ENCODE measurements around the gene ACBD3.

The ACBD3 gene

DNA sequence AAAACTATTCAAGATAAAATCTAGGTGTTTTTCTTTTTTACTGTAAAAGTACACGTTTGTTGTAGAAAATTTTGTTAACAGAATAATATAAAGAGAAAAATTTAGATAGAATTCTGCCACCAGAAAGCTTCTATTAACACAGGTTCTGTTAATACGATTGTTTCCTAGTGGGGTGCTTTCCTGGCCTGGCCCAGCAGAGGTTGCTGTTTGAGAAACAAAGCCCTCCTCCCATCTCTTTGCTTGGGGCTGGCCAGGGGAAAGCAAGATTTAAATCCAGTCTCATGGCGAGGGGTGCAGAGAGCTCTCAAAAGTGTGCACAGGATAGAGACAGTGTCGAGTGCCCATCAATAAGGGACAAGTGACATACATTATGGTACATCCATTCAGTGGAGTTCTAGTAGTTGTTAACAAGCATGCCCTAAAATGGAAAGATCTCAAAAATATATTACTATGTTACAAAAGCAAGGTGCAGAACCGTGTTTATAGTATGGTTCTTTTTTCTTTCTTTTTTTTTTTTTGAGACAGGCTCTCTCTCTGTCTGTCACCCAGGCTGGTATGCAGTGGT is 14.6 kb upstream of the ACBD3 start:
- DNase-seq: peak; percentile 11 to 14

GRCh38 chr1:226199971-226200370 is 13.4 kb upstream of the ACBD3 start:
- no peak for DNase-seq

- no peak for DNase-seq
Measured at GRCh38 chr1:226195144-226195543, 8.6 kb upstream of the ACBD3 start.

DNA sequence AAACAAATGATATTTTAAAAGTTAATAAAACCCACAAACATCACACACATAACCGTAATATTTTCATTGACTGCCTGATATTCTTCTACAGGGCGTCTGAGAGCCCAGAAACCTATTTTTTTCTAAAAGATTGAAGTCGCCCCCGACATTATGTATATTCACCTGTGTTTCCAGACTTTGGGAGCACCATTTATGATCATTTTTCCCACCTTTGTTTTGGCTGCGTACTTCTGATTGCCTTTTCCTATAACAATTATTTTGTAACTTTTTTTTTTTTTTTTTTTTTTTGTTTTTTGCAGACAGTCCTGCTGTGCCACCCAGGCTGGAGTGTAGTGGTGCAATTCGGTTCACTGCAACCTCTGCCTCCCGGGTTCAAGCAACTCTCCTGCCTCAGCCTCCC is 839 bp upstream of the ACBD3 start:
- DNase-seq: no peak

- DNase-seq: no peak
Measured at GRCh38 chr1:226187019-226187322, 430 bp upstream of the ACBD3 start.

GRCh38 chr1:226185141-226186036 is 1.2 kb downstream of the ACBD3 start:
- peak in 1 of 2 experiments; percentile 5 for DNase-seq

GRCh38 chr1:226181996-226182714 is 4.4 kb downstream of the ACBD3 start:
- peak; percentile 77 to 84 for DNase-seq

DNA sequence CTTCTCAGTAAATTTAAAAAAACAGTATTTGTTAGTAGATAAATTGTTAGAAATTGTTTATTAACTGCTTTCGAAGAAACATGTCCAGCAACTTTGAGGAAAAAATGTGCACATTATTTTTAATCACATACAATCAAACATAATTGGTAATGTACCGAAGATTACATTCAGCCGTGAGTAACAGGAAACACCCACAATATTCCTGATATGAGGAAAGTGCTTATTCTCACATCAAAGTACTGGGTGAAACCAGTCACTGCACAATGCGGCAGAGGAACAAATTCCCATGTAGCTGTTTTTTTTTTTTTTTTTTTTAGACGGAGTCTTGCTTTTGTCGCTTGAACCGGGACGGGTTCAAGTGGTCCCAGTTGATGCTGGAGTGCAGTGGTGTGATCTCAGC is 9.7 kb downstream of the ACBD3 start:
- no peak for DNase-seq

GRCh38 chr1:226172589-226172988 is 14.0 kb downstream of the ACBD3 start:
- no peak for DNase-seq

DNA sequence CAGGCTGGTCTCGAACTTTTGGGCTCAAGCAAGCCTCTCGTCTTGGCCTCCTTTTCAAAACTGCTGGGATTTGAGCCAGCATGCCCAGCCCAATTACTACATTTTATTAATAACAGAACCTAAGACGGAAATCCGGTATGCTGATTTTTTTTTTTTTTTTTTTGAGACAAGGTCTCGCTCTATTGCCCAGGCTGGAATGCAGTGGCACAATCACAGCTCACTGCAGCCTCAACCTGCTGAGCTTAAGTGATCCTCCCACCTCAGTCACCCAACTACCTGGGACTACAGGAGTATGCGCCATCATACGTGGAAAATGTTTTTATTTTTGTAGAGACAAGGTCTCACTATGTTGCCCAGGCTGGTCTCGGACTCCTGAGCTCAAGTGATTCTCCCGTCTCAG is 20.2 kb downstream of the ACBD3 start:
- DNase-seq: no peak

GRCh38 chr1:226164154-226164553 is 22.4 kb downstream of the ACBD3 start:
- DNase-seq: no peak

DNA sequence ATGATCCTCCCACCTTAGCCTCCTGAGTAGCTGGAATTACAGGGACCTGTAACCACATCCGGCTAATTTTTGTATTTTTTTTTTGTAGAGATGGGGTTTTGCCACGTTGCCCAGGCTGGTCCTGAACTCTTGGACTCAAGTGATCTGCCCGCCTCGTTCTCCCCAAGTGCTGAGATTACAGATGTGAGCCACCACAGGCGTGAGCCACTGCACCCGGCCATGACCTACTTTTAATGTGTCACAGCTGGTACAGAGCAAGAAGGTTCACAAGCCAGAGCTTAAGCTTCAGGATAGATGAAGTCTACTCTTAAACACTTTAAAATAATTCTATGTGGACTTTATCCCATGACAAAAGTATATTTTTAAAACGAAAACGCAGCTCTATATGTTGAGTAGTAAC is 23.6 kb downstream of the ACBD3 start:
- no peak for DNase-seq

- no peak for DNase-seq
Measured at GRCh38 chr1:226158983-226159382, 27.6 kb downstream of the ACBD3 start.

DNA sequence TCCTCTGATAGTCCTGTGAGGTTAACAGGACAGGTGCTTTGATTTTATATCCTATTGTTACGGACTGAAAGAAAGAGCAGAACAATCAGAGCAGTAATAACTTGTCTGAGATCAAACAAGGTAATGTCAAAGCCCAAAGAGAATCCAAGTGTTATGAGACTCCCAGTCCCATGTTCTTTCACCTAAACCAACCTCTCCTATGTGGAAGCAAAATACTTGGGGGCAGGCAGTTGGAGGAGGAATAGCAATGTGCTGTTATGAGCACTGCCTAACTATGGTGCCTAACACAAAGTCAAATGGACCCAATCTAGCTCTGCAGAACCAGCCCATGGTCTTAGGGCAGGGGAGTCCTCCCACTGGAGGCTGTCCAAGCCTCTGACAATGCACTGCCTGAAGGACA is 28.1 kb downstream of the ACBD3 start:
- no peak for DNase-seq

DNA sequence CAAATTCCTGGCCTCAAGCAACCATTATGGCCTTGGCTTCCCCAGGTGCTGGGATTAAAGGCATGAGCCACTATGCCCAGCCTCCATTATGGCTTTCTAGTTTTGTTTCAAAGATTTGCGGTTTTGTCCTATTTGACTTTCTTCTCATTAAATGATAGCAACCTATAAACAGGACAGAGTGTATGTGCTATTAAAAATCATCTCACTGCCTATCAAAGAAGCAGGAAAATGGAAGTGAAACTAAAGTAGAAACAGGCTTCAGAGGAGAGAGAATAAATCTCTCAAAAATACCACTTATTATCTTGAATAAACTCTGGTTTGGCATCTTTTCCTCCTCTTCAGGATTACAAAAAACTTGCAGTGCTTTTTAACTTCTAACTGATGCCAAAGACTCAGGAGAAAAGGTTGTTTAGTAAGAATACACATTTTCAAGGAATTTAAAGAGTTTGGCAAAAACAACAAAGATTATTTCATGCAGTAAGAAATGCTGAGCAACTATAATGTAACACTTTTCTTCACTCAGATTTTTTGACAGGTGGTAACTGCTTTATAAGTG is 28.7 kb downstream of the ACBD3 start:
- DNase-seq: no peak

DNA sequence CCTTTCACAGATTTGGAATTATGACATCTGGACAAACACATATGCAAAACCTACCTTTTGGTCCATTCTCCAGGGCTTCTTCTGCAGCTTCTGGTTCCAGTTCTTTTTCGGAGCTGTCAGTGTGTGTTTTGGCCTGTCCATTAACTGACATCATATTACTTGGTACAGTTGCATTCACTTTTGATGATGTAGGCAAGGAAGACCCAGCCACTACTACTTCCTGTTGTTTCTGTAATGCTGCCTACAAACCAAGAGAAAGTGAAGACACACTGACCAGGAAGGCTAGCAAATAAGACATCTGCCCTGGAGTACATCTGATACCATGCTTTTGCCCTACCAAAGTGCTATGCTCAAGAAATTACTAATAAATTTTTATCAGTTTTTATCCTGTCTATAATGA is 31.9 kb downstream of the ACBD3 start:
- no peak for DNase-seq

DNA sequence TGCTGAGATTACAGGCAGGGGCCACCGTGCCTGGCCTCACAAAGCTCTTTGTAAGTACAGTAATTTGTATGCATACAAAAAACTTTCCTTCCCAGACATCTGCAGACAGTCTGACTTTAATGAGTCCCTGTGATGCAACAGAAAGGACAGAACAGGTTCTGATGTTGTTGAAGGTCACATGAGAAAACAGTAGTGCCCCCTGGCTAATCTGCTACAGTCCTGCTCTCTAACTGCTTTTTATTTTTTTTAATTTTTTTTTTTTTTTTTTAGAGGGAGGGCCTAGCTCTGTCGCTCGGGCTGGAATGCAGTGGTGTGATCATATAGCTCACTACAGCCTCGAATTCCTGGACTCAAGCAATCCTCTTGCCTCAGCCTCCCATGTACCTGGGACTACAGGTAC is 36.7 kb downstream of the ACBD3 start:
- DNase-seq: no peak

DNA sequence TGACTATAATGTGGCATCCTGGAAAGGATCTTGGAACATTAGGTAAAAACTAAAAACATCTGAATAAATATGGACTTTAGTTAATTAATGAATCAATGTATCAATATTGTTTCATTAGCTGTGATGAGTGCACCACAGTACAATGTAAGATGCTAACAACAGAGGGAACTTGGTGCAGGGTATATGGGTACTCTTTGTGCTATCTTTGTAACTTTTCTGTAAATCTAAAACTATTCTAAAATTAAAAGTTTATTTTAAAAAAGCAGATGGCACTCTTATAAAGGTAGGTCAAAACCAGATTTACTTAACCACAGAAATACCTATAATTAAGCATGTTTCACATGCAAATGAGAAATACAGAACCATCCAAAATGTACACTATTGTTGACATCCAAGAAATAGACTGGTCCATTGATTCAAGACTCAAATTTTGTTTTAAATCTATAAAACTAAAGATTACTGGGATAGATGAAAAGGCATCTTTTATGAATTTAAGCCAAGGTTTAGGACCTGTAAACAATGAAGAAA is 38.4 kb downstream of the ACBD3 start:
- no peak for DNase-seq

DNA sequence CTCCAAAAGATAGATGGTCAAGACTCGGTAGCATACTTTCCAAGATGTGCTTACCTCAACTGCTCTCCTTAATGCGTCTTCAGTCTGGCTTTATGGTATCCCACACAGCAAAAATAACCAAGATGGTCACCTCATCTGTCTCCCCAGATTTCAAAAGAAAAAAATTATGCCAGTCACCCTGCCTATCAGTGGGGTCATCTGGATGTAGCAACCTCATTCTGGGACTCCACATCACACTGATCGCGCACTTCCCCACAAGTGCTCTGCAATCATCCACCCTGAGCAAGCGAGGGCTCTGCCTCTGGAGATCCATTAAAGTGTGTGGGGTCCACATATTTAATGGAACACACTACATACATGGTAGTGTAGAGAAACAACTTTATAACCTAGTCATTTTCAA is 42.5 kb downstream of the ACBD3 start:
- no peak for DNase-seq

DNA sequence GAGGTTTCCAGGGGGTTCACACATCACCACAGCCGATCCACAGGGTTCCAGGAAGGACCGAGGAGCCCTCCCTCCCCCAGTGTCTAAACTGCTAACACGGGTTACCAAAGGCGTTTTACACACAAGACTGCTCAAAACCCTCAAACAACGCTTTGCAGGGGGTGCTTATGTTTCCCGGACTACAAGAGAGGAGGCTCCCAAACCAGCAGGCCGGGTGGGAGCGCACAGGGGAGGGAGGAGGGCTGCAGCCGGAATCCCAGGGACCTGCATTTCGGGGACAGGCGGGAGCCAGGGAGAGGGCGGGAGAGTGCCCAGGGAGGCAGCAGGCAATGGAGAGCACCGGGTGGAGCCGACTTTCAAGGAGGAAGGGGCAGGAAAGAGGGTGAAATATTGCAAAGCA is 50.8 kb downstream of the ACBD3 start:
- no peak for DNase-seq

- no peak for DNase-seq
Measured at GRCh38 chr1:226135059-226135651, 51.4 kb downstream of the ACBD3 start.

DNA sequence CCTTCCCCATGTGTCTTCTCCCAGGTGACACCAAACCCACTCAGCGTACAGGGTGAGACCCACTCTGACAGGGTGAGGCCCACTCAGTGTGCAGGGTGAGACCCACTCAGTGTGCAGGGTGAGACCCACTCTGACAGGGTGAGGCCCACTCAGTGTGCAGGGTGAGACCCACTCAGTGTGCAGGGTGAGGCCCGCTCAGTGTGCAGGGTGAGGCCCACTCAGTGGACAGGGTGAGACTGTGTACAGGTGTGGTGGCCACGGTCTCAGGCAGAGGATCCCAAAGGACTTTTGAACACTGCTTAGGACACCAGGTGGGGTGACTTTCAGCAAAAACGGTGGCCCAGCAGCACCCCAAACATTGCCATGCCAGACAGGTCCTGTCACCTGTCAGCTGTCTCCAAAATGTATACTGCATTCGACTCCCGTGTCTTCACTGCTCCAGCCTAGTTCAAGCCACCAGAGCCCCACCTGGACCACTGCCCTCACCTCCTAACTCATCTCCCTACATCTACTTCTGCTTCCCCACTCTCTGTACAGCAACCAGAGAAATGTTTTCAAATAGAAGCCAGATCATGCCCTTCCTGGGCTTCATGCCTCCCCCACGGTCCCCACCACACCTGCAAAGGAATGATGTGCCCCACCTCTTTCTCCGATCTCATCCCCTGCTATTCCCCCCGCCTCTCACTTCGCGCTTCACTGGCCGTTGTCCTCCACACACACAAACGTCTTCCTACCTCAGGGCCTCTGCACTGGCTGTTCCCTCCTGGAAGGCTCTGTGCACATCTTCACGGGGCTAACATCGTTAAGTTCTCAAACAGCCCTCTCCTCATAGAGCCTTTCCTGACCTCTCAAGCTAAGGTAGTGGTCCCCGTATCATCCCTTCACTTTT is 52.1 kb downstream of the ACBD3 start:
- no peak for DNase-seq

All from AML-193 (cell line).